NCI-H2029 (cell line): ENCODE data around the gene OSM.

ENCODE experiments used
- DNase-seq: peaks from one replicate; lab custom pipeline; 2025; lab: John Stamatoyannopoulos, UW

Gene OSM

DNA sequence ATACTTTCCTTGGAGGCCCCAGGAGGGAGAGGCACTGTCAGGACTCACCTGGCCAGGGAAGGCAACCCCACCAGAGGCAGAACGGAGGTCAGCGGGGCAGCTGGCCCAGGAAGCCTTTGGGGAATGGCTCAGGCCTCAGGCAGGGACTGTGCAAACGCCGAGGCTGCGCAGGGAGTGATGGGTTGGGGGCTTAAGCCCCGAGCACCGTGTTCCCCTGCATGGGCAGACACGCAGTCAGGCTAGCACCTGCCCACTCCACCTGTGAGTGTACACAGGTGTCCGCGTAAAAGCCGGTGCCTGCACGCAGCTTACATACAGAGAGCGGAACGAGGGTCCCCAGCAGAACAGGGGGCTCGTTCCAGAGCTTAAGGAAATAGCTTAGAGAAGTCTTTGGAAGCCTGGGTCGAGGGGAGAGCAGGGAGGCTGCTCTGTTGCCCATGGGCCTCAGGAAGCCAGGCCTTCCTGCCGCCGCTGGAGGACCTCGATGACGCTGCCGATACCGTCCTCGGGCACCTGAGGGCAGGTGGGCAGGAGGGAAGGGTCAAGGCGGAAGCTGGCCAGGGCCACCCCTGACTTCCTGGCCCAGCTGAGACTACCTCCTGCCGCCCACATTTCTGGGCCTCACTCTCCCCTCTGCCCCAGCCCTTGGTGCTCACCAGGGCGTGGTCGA is 18.7 kb upstream of the OSM start:
- no peak for DNase-seq

DNA sequence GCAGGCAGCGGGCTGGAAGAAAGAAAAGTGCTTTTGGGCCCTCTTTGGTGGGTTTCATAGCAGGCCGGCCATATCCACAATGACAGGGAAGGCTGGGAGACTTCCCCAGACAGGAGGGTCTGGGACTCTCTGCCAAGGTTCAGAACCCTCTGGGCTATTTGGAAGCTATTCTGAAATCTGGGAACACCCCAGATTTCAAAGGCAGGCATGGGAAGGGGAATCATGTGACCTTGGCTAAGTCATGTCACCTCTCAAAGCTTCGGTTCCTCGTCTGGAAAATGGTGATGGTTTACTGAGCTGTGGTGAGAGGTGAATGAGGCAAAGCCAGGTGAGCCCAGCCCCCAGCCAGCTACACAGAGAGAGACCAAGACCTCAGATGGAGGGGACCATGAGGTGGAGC is 18.0 kb upstream of the OSM start:
- DNase-seq: no peak

DNA sequence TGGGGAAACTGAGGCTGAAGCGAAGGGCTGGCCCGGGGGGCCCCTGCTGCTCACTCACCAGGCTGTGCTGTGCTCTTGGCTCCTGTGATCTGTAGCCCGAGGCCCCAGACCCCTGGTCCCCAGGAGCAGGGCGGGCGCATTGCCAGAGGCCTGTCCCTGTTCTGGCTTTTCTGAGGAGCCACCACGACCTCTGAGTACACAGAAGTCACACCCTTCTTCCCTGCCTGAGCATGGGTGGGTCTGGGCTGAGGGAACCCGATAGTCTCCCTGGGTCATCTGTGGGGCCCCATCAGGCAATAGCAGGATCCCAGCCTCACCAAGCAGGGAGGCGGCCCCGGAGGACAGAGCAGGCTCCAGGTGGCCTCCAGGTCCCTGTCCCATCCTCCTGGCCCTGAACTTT is 17.5 kb upstream of the OSM start:
- no peak for DNase-seq

DNA sequence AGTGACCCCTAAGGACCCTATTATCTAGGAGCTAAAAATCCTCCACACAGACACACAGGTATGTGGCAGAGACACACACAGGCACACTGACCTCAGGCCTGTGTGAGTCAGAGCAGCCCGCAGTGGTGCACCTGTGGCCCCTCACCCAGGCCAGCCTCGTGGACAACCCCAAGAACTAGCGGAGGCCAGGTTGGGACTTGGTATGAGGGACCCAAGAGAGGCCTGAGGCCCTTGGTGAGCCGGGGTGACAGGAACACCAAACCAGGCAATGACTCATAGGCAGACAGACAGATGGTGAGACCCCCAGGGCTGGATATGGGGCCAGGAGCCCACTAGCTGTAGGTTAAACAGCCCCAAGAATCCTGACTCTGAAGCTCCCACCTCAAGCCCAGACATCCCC is 16.7 kb upstream of the OSM start:
- DNase-seq: no peak

DNA sequence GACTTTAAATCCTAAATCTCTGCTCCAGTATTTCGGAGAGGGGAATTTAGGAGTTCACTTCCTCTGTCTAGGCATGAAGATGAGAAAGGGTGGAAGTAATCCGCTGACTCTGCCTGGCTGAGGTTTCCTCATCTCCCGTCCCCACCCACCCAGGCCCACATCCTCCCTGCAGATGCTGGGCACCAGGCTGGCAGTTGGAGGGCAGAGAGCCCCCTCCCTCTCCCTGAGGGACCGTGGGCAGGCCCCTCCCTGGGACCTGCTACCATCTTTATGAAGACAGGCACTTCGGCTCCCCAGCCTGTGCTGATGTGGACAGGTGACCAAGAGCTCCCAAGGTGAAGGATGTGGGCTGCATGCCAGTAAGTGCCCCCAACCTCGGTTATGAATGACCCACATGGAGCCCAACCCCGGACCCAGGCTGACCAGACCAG is 16.0 kb upstream of the OSM start:
- DNase-seq: no peak

DNA sequence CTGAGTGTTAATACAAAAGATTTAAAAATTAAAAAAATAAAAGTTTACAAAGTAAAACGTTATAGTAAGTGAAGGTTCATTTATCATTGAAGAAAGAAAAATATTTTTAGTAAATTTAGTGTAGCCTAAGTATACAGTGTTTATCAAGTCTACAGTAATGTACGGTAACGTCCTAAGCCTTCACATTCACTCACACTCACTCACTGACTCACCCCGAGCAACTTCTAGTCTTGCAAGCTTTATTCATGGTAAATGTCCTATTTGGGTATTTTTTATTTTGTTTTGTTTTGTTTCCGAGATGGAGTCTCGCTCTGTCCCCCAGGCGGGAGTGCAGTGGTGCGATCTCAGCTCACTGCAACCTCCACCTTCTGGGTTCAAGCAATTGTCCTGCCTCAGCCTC is 13.9 kb upstream of the OSM start:
- no peak for DNase-seq

DNA sequence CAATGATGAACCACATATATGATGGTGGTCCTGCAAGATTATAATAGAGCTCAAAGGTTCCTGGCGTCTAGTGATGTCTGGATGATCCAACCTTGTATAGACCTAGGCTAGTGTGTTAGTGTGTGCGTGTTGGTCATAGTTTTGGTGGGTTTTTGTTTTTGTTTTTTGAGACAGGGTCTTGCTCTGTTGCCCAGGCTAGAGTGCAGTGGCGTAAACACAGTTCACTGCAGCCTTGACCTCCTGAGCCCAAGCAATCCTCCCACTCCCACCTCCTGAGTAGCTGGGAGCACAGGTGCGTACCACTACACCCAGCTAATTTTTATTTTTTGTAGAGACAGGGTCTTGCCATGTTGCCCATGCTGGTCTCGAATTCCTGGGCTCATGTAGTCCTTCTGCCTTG is 13.3 kb upstream of the OSM start:
- DNase-seq: no peak

DNA sequence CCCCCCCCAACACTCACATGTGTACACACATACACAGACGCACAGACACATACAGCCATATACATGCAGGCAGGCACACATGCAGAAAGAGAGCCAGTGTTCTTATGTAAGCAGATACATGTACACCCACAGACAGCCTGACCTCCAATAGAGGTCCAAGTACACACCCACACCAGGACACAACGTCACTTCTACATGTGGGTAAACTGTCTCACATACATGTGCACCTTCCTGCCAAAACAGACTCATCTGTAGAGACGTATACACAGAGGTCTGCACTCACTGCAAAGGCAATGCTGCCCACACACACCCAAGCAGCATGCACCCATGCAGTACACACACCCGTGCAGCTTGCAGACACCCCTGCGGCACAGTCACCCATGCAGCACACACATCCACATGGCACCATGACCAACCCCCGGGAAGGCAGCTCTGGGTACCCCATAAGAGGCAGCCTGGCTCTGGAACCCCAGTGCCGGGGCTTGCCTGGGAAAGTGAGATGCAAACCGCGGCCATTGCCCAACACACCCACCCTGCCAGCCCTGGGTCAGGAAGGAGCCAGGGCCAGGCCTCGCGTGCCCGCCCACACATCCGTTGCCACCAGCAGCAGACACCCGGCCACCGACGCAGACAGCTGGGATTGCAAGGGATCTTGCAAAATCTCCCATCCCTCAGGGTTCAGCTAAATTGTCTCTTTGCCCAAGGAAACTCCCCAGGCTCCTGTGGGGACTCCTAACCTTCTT is 12.6 kb upstream of the OSM start:
- no peak for DNase-seq

DNA sequence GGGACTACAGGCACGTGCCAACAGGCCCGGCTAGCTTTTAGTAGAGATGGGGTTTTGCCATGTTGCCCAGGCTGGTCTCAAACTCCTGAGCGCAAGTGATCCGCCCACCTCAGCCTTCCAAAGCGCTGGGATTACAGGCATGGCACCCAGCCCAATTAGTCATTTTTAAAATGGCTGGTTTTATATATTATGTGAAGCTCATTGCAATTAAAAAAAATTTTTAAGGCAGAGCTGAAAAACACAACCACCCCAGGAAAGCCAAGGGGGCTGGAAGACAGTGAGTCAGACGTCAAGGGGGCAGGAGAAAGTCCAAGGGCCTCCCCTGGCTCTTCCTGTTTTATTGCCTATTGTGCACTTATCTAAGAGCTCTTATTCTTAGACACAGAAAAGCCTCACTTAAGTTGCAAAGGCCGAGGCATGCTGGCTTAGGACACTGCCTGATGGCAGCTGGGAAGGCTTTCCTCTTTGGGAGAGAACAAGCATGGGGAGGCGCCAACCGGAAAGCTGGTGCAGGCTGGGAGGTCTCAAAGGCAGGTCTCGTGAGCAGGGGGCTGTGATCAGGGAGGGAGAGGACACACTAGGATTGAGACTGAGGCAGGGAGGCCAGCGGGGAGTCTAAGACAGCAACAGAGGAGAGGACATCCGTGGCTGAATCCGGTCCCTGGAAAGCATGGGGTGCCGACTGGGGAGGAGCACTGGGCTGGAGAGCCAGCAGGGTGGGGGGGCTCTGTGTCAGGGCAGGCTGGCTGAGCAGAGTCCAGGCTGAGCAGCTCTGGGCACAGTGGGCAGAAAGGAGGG is 11.1 kb upstream of the OSM start:
- no peak for DNase-seq

DNA sequence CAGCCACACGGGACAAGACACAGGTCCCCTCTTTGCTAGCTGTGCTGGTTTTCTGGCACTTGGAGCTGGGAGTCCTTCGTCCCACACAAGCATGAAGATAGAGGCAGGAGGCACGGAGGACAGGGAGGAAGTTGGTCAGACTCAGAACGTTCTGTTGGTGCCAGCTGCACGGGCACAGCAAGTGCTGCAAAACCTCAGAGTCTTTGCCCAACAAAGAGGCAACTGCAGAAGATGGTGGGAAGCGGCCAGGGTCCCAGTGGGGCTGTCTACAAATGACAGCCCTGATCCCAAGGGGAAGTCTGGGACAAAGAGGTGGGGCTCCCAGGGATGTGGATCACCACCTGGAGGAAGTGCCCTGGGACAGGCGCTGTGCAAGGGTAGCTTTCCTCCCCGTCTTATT is 9.4 kb upstream of the OSM start:
- no peak for DNase-seq

DNA sequence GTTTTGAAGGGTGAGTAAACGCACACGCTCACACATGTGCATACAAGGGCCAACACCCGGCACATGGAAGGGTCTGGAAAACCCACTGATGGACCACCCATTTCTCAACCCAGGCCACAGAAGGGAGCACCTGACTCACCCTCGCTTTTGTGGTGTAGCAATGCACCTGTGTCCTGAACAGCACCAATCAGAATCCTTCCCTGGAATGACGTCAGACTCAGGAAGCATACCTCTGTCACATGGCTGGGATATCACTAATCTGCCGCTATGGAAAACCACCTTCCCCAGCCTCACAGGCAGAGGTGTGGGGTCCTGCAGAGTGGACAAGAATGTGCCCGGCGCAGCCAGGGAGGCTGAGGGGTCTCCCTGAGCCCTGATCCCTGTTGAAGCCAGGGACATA is 9.0 kb upstream of the OSM start:
- no peak for DNase-seq

DNA sequence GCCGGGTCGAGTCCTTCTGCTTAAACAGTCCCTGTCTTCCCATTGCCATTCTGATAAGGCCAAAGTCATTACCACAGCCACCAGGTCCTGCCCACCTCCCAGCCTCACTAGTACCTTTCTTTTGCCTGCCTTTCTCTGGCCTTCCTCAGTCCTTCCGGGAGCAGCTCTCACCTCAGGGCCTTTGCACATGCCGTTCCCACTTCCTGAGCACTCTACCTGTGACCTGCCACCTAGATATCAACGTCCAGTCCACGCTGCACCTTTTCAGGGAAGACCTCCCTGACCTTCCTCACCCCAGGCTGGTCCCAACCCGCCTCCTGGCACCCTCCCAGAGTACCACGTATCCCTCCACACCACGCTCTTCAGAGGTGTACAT is 7.8 kb upstream of the OSM start:
- DNase-seq: no peak

DNA sequence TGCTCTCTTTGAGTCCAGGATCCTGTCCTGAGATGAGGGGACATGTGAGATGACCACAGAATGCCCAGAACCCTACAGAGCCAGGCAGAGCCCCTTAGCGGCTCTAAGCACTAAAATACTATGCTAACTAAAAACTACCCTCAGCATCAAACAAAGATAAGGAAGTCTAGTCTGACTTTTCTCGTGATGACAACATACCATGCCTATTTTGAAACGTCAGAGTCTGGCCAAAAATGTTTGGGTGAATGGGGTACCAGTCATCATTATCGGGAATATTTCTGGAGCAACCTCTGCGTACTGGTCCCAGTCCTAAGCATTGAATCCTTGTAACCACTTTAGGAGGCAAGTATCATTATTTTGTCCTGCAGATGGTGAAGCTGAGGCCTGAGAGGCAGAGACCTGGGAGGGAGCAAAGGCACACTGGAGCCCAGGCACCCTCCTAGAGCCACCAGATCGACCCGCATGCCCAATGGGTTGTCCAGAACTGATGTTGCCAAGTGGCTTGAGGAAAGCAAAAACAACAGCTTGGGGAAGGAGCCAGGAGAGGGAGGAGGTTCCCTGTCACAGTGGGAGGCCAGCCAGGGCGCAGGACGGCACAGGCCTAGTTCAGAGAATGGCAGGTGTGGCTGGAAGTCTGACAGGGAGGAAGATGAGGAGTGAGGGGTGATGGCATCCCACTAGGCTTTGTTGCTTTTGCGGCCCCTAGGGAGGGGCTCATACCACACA is 7.2 kb upstream of the OSM start:
- no peak for DNase-seq

DNA sequence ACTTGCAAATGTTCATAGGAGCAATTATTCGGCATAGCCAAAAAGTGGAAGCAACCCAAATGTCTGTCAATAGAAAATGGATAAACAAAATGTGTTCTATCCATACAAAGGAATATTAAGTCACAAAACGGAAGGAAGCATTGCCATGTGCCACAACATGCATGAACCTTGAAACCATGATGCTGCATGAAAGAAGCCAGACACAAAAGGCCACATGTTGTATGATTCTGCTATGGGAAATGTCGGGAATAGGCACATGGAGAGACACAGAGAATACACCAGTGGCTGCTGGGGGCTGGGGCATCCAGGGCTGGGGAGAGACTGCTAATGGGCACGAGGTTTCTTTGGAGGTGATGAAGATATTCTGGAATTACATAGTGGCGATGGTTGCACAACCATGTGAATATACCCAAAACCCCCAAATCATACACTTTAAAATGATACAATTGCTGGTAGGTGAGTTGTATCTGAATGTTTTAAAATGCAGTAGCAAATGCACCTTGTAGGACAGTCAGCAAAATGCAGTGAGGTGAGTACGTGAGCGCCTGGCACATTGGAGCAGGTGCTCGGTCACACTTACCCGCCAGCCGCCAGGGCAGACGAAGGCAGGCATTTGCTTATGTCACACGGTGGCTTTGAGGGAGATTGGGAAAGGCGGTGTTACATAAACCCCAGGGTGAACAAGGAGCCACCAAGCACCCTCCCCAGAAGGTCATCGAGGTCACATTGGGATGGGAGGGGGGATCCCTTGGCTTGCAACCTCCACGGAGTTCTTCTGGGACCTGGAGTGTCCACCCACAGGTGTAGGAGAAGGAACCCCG is 6.3 kb upstream of the OSM start:
- no peak for DNase-seq

DNA sequence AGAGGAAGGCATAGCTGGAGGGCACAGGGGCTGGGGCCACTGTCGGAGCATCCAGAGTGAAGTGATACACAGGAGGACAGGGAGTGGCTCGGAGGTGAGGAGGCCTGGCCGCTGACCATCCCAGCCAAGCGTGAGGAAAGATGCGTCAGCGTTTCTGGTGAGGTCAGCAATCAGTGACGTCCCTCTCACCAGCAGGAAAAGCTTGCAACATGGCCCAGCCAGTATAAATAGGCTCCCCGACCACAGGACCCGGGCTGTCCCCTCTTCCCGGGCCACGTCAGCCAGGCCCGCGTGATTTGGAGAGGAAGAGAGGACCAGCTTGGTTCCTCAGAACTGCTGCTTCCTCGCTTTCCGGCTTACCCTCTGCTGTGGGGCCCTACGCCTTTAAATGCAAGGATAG is 4.2 kb upstream of the OSM start:
- DNase-seq: no peak

DNA sequence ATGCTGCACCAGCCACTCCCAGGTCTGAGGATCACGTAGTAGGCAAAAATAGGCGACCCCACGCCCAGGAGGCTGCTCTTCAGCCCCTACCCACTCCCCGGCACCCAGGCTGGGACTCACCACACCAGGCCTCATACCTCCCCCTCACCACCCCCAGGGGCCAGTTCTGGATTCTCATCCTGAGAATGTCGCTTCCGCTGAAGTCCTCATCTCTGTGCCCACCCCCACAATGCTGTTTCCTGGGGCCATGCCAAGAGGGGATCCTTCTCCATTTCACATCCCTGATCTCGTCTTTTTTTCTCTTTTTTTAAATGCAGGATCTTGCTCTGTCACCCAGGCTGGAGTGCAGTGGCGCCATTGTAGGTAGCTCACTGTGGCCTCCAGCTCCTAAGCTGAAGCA is 1.7 kb upstream of the OSM start:
- DNase-seq: no peak

DNA sequence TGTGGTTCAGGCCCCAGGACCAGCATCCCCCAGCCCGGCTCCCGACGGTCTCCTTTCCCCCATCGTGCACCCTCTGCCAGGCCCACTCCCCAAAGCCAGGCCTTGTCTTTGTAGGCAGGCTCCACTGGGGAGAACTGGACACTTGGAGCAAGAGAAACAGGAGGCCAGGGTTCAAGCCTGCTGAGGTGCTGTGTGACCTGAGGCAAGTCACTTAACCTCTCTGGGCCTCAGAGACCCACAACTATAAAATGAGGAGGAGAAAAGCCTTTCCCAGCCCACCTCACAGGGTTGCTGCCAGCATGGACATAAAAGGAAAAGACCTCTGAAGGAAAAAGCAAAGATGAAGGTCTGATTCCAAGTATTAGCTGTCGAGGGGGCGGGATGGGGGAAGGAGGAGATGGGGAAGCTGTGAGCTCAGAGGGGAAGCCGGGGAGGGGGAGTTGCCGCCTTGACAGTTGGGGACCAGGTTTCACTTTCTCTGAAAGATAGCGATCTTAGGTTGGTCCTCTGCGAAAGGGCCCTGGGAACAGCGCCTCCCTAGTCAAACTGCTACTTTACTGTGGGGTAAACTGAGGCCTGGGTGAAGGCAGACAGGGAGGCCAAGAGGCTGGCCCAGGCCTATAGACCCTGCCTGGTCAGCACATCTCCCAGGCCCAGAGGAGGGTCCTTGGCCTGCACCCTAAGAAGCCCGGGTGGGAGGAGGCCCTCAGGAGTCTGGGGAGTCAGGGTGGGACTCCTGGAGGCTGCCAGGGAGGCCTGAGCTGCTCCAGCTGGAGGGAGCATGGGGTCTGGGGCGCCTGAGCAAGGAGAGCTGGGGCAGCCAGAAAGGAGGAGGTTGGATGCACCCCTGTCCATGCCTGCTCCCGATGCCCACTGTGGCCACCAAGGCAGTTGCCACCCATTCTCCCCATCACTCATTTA is 991 bp upstream of the OSM start:
- no peak for DNase-seq

DNA sequence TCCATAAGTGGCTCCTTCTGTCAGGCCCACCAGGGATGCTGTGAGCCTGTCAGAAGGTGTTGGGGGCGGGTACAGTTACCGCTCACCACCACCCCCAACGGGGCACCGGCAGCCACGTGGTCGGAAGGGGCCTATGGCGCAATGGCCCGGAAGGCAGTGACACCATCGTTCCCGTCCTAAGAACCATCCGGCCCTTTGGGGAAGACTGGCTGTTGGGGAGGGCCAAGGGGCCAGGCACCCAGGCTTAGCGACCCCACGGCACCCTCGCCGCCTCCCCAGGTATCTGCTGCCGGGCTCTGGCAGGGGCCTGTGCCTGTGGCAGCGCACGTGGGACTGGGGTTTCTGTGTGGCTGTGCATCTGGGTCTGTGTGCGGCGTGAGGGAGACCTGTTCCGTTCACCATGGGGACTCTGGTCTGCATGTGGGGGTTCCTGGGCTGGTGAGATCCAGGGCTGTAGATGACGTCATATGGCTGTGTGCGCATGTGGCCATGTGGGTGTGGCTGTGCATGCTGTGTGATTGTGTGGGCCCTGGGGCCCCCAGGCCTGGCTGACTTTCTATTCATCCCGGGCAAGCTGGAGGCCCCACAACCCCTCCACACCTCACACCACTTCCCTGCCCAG is 717 bp downstream of the OSM start:
- DNase-seq: no peak

DNA sequence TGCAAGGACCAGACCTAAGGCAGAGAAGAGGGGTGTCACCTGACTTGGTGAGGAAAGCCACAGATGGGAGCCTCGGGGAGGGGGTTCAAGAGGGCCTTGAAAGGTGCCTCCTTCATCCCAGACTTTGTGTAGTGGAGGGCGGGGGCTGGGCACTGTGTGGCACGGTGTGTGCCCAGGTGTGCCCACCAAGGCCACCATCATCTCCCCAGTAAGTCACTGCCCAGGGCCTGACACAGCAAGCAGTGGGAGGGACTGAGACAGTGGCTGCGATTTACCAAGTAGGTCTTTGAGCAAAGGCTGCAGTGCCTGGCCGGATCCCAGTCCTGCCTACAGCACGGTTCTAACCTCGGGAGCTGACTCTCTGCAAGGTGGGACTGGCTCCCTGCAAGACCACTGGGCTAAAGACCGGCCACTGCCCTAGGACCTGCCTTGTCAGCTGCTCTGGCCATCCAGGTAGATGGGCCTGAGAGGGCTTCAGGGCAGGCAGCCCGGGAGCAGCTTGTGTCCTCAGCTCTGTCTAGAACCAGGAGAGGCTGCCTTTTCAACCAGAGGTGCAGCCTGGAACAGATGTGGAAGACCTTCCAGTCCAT is 1.4 kb downstream of the OSM start:
- DNase-seq: no peak

DNA sequence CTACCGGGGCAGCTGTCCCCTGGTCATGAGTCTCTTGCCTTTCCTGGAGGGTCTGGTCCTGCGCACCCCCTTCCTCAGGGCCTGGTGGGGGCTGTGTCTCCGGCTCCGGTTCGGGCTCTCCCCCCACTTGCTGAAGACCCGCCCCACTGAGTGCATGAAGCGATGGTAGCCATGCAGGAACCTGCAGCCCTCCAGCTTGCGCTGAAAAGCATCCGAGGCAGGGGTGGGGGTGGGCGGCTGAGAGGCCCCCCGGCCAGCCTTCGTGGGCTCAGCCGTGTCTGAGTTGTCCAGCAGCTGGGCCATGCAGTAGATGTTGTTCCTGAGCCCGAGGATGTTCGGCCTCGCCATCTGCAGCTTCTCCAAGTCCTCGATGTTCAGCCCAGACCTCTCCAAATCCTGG is 2.8 kb downstream of the OSM start:
- no peak for DNase-seq
